Measurements from ENCODE around the gene TMEM270.

Gene TMEM270

GRCh38 chr7:73892003-73892999, 31.3 kb downstream of the TMEM270 start:
- no peak for TF ChIP-seq CTCF (IDR thresholded peaks at IDR 0.05; ENCODE audit: extremely low read depth, missing control alignments)
- no peak for DNase-seq (ENCODE audit: low spot score)

GRCh38 chr7:73893342-73894101, 32.6 kb downstream of the TMEM270 start:
- TF ChIP-seq CTCF (IDR thresholded peaks at IDR 0.05; ENCODE audit: extremely low read depth, missing control alignments), result no peak
- no peak for DNase-seq (ENCODE audit: low spot score)

GRCh38 chr7:73894166-73894565, 33.2 kb downstream of the TMEM270 start:
- no peak for DNase-seq (ENCODE audit: low spot score)
- no peak for TF ChIP-seq CTCF (IDR thresholded peaks at IDR 0.05; ENCODE audit: extremely low read depth, missing control alignments)

GRCh38 chr7:73894733-73895551, 34.0 kb downstream of the TMEM270 start:
- TF ChIP-seq CTCF (IDR thresholded peaks at IDR 0.05; ENCODE audit: extremely low read depth, missing control alignments), result no peak
- DNase-seq (ENCODE audit: low spot score), result no peak

- no peak for TF ChIP-seq CTCF (IDR thresholded peaks at IDR 0.05; ENCODE audit: extremely low read depth, missing control alignments)
- DNase-seq (ENCODE audit: low spot score), result no peak
Observed at GRCh38 chr7:73895626-73896025, 34.7 kb downstream of the TMEM270 start.

- DNase-seq (ENCODE audit: low spot score), result no peak
- TF ChIP-seq CTCF (IDR thresholded peaks at IDR 0.05; ENCODE audit: extremely low read depth, missing control alignments), result no peak
Observed at GRCh38 chr7:73896454-73896853, 35.5 kb downstream of the TMEM270 start.
